GM12878 (cell line): ENCODE results near the gene MYMX. TPM values are rescaled to one million over a fixed set of nuclear protein-coding genes. Genes with fewer than 3 reads are reported as not detected.
A peak's percentile ranks its signal among the peaks of the same experiment; 100 is the strongest.

Experiments used
- BMI1 ChIP-seq: fragments of 450-650 bp; IDR thresholded peaks from 2 replicates; pipeline ENCODE4 v1.6.1; 2016; ENCODE audit warnings: mild to moderate bottlenecking, moderate library complexity, borderline replicate concordance
- EED ChIP-seq: sonication (generic); IDR thresholded peaks from 2 replicates; pipeline ENCODE4 v1.6.1; 2016; ENCODE audit warnings: antibody characterized with exemption, low read depth
- EGR1 ChIP-seq, 2 experiments: IDR thresholded peaks; 1 replicate in 1 of 2; 2 replicates in 1 of 2; pipeline ENCODE4 v1.6.1; 2011 to 2012; ENCODE audit warnings: low read depth in 2 of 2, low read length in 2 of 2, borderline replicate concordance in 1 of 2, mild to moderate bottlenecking in 1 of 2, moderate library complexity in 1 of 2
- FOXK2 ChIP-seq: fragments of 450-650 bp; IDR thresholded peaks from 2 replicates; pipeline ENCODE4 v1.6.1; 2017; ENCODE audit warnings: mild to moderate bottlenecking, moderate library complexity
- FOXM1 ChIP-seq: IDR thresholded peaks from 2 replicates; pipeline ENCODE4 v1.6.1; 2012; ENCODE audit warnings: low read depth, mild to moderate bottlenecking, inconsistent platforms, low read length, moderate library complexity
- IKZF1 ChIP-seq: fragments of 450-650 bp; conservative IDR thresholded peaks from 2 replicates; pipeline ENCODE4 v1.6.1; 2017; ENCODE audit warnings: antibody characterized with exemption, mild to moderate bottlenecking
- NFIC ChIP-seq: IDR thresholded peaks from 2 replicates; pipeline ENCODE4 v1.6.1; 2012; ENCODE audit warnings: low read depth, mild to moderate bottlenecking, inconsistent platforms, low read length, moderate library complexity
- NFYB ChIP-seq: IDR thresholded peaks from 2 replicates; pipeline ENCODE4 v1.6.1; 2011; ENCODE audit warnings: low read depth, mild to moderate bottlenecking, low read length, improper control_type of control experiment, moderate library complexity; ENCODE audit not compliant: insufficient read depth
- POU2F2 ChIP-seq: IDR thresholded peaks from 3 replicates; pipeline ENCODE4 v1.6.1; 2011; ENCODE audit warnings: low read depth, mild to moderate bottlenecking, low read length, borderline replicate concordance
- RAD21 ChIP-seq: IDR thresholded peaks from 2 replicates; pipeline ENCODE4 v1.6.1; 2011; ENCODE audit warnings: mild to moderate bottlenecking, low read depth, low read length, moderate library complexity; ENCODE audit not compliant: insufficient read depth
- RCOR1 ChIP-seq: conservative IDR thresholded peaks from 2 replicates; pipeline ENCODE4 v1.6.1; 2012; ENCODE audit warnings: low read depth, low read length, improper control_type of control experiment
- polyA plus RNA-seq, 11 experiments: library from polyadenylated mRNA; depleted of rRNA in 4 of 11; unstranded in 6 of 11; stranded (reverse) in 5 of 11; fragments of >200 nt; fragmentation: Nextera tagmentation in 4 of 11; fragmentation: Illumina TruSeq in 1 of 11; extraction: Ambion mirVana in 4 of 11; extraction: Trizol in 1 of 11; gene quantifications; 1 replicate in 1 of 11; 2 replicates in 10 of 11; pipeline versions ENCODE4 v1.2.1 to v1.2.3, GENCODE V29; 2011 to 2016; ENCODE audit warnings: inconsistent platforms in 2 of 11, missing spikeins in 2 of 11, low read depth in 1 of 11
- total RNA-seq, 4 experiments: library from RNA; depleted of rRNA in 3 of 4; stranded (reverse); fragments of >200 nt in 3 of 4; fragmentation: Illumina TruSeq in 1 of 4; extraction: Trizol in 1 of 4; gene quantifications; 2 replicates each; pipeline versions ENCODE4 v1.2.1 to v1.2.3, GENCODE V29; 2013 to 2021
- TF ChIP-seq, protein P1 (sequence below): fragments of 450-650 bp; IDR thresholded peaks from 2 replicates; pipeline ENCODE4 v1.6.1; 2017; ENCODE audit warnings: low read depth, mild to moderate bottlenecking, moderate library complexity
- TF ChIP-seq, protein P2 (sequence below): IDR thresholded peaks from 2 replicates; pipeline ENCODE4 v1.6.1; 2012; ENCODE audit warnings: mild to moderate bottlenecking, low read depth, low read length
- TF ChIP-seq, protein P3 (sequence below): IDR thresholded peaks from 2 replicates; pipeline ENCODE4 v1.6.1; 2012; ENCODE audit warnings: low read depth, low read length, improper control_type of control experiment
- TF ChIP-seq, protein P4 (sequence below): IDR thresholded peaks from 2 replicates; pipeline ENCODE4 v1.6.1; 2011; ENCODE audit warnings: borderline replicate concordance, low read depth, mild to moderate bottlenecking, moderate library complexity, mixed read lengths, low read length; ENCODE audit not compliant: insufficient read depth; ENCODE audit errors: extremely low read length
- TF ChIP-seq, protein P5 (sequence below), 3 experiments: IDR thresholded peaks in 2 of 3; conservative IDR thresholded peaks in 1 of 3; 2 replicates each; pipeline ENCODE4 v1.5.1; 2011; ENCODE audit warnings: low read depth in 3 of 3, low read length in 3 of 3, mild to moderate bottlenecking in 3 of 3, control low read depth in 2 of 3, moderate library complexity in 2 of 3, inconsistent platforms in 1 of 3, mixed read lengths in 1 of 3; ENCODE audit not compliant: control insufficient read depth in 2 of 3, insufficient read depth in 1 of 3; ENCODE audit errors: extremely low read depth in 1 of 3
- TF ChIP-seq, protein P6 (sequence below): IDR thresholded peaks from 2 replicates; pipeline ENCODE4 v1.6.1; 2011; ENCODE audit warnings: mild to moderate bottlenecking, low read depth, low read length, moderate library complexity; ENCODE audit not compliant: insufficient replicate concordance

MYMX gene
- total and polyA plus RNA-seq, 10 of the 15 experiments (the other 5 are each of a cell fraction or from before 2014, with no cell fraction given): not detected

DNA sequence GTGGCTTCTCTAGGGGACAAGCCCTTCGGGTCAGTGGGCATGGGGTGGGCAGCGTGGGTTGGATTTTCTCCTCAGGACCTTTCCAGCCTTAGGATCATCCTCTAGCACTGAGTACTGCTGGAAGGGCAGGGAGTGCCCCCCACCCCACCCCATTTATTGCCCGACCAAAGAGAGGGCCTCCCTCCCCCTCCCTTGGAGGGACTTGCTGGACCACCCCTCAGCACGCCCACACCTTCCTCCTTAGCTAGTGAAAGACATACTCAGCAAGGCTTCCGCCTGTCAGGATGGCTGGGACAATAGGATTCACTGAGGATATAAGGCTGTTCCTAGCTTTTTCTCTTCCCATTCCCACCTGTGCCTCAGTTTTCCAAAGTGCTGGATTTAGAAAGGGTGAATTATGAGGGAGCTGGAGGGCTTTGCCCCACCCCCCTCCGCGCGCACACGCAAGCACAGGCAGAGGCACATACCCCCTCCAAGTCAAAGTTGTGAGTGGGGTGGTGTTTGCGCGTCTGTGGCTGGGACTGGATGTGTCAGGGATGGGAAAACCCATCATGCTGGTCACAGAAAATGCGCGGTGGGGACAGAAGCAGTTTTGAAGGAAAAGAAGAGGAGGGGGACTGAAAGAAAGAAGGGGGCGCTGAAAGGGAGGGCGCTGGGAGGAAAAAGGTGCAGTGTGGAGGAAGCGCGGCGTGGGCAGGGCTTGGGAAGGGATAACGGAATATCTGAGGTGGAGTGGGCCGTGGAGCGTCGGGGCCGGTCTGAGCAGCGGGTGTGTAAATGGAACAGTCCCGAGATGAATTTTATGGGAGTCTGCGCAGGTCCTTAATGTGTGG, 6.0 kb downstream of the MYMX start (continued):
- TF ChIP-seq, protein P1, sequence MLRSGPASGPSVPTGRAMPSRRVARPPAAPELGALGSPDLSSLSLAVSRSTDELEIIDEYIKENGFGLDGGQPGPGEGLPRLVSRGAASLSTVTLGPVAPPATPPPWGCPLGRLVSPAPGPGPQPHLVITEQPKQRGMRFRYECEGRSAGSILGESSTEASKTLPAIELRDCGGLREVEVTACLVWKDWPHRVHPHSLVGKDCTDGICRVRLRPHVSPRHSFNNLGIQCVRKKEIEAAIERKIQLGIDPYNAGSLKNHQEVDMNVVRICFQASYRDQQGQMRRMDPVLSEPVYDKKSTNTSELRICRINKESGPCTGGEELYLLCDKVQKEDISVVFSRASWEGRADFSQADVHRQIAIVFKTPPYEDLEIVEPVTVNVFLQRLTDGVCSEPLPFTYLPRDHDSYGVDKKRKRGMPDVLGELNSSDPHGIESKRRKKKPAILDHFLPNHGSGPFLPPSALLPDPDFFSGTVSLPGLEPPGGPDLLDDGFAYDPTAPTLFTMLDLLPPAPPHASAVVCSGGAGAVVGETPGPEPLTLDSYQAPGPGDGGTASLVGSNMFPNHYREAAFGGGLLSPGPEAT: 0 out of 2 replicates have a peak, but pooled peaks have one; percentile 34
- TF ChIP-seq BMI1 (no peak), RAD21 (no peak), FOXM1 (no peak), IKZF1 (peak; percentile 62), RCOR1 (no peak), EGR1 (IDR thresholded peaks at IDR 0.05; ENCODE audit: borderline replicate concordance in 1 of 2, low read depth in 2 of 2, low read length in 2 of 2) (no peak), POU2F2 (no peak), FOXK2 (no peak), NFIC (no peak), EED (peak; percentile 35), NFYB (no peak)
- TF ChIP-seq, protein P2, sequence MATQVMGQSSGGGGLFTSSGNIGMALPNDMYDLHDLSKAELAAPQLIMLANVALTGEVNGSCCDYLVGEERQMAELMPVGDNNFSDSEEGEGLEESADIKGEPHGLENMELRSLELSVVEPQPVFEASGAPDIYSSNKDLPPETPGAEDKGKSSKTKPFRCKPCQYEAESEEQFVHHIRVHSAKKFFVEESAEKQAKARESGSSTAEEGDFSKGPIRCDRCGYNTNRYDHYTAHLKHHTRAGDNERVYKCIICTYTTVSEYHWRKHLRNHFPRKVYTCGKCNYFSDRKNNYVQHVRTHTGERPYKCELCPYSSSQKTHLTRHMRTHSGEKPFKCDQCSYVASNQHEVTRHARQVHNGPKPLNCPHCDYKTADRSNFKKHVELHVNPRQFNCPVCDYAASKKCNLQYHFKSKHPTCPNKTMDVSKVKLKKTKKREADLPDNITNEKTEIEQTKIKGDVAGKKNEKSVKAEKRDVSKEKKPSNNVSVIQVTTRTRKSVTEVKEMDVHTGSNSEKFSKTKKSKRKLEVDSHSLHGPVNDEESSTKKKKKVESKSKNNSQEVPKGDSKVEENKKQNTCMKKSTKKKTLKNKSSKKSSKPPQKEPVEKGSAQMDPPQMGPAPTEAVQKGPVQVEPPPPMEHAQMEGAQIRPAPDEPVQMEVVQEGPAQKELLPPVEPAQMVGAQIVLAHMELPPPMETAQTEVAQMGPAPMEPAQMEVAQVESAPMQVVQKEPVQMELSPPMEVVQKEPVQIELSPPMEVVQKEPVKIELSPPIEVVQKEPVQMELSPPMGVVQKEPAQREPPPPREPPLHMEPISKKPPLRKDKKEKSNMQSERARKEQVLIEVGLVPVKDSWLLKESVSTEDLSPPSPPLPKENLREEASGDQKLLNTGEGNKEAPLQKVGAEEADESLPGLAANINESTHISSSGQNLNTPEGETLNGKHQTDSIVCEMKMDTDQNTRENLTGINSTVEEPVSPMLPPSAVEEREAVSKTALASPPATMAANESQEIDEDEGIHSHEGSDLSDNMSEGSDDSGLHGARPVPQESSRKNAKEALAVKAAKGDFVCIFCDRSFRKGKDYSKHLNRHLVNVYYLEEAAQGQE: no peak
- TF ChIP-seq, protein P3, sequence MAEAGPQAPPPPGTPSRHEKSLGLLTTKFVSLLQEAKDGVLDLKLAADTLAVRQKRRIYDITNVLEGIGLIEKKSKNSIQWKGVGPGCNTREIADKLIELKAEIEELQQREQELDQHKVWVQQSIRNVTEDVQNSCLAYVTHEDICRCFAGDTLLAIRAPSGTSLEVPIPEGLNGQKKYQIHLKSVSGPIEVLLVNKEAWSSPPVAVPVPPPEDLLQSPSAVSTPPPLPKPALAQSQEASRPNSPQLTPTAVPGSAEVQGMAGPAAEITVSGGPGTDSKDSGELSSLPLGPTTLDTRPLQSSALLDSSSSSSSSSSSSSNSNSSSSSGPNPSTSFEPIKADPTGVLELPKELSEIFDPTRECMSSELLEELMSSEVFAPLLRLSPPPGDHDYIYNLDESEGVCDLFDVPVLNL: no peak
- TF ChIP-seq, protein P4, sequence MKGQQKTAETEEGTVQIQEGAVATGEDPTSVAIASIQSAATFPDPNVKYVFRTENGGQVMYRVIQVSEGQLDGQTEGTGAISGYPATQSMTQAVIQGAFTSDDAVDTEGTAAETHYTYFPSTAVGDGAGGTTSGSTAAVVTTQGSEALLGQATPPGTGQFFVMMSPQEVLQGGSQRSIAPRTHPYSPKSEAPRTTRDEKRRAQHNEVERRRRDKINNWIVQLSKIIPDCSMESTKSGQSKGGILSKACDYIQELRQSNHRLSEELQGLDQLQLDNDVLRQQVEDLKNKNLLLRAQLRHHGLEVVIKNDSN: no peak
- TF ChIP-seq, protein P5, sequence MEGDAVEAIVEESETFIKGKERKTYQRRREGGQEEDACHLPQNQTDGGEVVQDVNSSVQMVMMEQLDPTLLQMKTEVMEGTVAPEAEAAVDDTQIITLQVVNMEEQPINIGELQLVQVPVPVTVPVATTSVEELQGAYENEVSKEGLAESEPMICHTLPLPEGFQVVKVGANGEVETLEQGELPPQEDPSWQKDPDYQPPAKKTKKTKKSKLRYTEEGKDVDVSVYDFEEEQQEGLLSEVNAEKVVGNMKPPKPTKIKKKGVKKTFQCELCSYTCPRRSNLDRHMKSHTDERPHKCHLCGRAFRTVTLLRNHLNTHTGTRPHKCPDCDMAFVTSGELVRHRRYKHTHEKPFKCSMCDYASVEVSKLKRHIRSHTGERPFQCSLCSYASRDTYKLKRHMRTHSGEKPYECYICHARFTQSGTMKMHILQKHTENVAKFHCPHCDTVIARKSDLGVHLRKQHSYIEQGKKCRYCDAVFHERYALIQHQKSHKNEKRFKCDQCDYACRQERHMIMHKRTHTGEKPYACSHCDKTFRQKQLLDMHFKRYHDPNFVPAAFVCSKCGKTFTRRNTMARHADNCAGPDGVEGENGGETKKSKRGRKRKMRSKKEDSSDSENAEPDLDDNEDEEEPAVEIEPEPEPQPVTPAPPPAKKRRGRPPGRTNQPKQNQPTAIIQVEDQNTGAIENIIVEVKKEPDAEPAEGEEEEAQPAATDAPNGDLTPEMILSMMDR (IDR thresholded peaks at IDR 0.05 in 2 of 3, conservative IDR thresholded peaks at IDR 0.05 in 1 of 3; ENCODE audit: control insufficient read depth in 2 of 3, extremely low read depth in 1 of 3, insufficient read depth in 1 of 3, low read depth in 3 of 3, low read length in 3 of 3): no peak
- TF ChIP-seq, protein P6, sequence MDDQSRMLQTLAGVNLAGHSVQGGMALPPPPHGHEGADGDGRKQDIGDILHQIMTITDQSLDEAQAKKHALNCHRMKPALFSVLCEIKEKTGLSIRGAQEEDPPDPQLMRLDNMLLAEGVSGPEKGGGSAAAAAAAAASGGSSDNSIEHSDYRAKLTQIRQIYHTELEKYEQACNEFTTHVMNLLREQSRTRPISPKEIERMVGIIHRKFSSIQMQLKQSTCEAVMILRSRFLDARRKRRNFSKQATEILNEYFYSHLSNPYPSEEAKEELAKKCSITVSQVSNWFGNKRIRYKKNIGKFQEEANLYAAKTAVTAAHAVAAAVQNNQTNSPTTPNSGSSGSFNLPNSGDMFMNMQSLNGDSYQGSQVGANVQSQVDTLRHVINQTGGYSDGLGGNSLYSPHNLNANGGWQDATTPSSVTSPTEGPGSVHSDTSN: no peak
